ENCODE measurements around the gene MOB3B. TPM values are rescaled to one million over a fixed set of nuclear protein-coding genes. Genes with fewer than 3 reads are reported as not detected.

The MOB3B gene
- total RNA-seq, 2 donors from 2014 or later: 0.85 to 2.9 TPM

DNA sequence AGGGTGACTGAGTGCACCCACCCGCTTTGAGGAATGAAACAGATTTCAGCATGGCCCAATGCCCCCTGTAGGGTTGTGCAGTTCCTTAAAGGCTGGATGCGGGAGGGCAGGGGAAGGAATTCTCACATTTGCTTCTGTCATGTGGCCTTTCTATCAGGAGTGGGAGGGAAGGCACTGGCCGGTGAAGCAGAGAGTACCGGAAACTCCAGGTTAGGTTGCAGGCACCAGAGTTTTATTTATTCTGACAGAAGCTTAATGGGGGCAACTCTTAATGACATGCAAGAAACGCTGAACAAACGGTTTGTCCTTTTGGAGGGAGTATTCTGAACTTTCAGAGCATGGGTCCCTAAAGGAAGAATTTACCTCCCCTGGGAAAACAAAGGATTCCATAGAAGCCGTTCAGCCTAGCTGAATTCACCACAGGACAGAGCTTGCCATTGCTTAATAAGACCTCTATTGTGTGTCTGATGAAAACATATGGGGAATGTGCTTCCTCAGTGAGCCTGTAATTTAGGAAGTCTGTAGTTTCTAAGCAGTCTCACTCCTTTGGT lies 188.6 kb downstream of the MOB3B start:
- Histone ChIP-seq H3K4me3 (no peak overlapping the region), H3K36me3 (no peaks in the 10 kb centered on the region), H3K9me3 (no peaks in the 10 kb centered on the region), H3K27me3 (no peaks in the 10 kb centered on the region), H3K27ac (no peak overlapping the region), H3K4me1 (peaks cover 0 to 31% of the 10 kb centered on the region in 2 donors)
- TF ChIP-seq, protein P1, sequence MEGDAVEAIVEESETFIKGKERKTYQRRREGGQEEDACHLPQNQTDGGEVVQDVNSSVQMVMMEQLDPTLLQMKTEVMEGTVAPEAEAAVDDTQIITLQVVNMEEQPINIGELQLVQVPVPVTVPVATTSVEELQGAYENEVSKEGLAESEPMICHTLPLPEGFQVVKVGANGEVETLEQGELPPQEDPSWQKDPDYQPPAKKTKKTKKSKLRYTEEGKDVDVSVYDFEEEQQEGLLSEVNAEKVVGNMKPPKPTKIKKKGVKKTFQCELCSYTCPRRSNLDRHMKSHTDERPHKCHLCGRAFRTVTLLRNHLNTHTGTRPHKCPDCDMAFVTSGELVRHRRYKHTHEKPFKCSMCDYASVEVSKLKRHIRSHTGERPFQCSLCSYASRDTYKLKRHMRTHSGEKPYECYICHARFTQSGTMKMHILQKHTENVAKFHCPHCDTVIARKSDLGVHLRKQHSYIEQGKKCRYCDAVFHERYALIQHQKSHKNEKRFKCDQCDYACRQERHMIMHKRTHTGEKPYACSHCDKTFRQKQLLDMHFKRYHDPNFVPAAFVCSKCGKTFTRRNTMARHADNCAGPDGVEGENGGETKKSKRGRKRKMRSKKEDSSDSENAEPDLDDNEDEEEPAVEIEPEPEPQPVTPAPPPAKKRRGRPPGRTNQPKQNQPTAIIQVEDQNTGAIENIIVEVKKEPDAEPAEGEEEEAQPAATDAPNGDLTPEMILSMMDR (IDR thresholded peaks at IDR 0.05): no peak
- no peak for DNase-seq (ENCODE audit: low spot score)

DNA sequence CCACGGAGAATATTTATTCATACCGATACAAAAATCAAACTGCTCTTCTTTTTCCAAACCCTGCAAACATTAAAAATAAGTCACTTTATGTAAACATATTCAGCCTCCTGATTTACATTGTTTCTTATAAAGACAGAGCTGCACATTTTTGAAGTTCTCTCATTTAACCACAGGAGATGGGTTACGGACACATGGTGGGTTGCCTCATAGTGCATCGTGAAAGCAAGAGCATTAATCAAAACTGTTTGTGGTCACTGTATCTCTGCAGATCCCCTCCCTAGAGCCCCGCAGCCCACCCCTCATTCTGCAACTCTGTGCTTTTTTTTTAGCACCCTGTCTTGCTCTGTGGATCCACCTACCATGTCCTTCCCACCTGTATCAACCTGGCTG lies 189.3 kb downstream of the MOB3B start:
- Histone ChIP-seq H3K9me3 (no peaks in the 10 kb centered on the region), H3K4me3 (no peak overlapping the region), H3K27ac (no peak overlapping the region), H3K36me3 (no peaks in the 10 kb centered on the region), H3K27me3 (no peaks in the 10 kb centered on the region), H3K4me1 (peaks cover 0 to 31% of the 10 kb centered on the region in 2 donors)
- no peak for DNase-seq (ENCODE audit: low spot score)
- TF ChIP-seq, protein P1 (IDR thresholded peaks at IDR 0.05): no peak

DNA sequence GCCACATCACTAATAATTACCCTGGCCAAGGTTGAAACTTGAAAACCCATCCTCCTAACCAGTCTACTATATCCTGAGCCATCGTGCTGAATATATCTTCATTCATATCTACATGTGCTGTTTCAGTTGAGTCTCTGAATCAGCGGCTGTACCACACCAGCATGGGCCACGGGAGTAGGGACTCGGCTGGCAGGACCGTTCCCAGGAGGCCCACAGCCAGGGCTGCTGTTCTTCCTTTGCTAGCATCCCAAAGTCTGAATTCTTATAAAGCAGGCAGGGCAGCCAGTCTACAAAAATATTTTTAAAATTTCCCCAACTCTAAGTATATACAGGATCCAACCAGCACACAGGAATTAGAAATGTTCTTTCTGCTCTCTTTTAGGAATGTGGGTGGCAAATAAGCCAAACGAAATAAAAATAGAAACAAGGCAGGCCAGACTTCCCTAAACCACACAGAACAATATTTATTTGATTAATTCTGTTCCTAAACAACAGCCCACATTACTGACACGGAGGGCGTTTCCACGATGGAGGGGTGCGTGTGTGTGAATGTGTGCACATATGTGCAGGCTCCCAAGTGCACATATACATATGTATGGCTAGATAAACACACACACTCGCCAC lies 189.8 kb downstream of the MOB3B start:
- Histone ChIP-seq H3K4me1 (peaks cover 0 to 31% of the 10 kb centered on the region in 2 donors), H3K36me3 (no peaks in the 10 kb centered on the region), H3K27me3 (no peaks in the 10 kb centered on the region), H3K9me3 (no peaks in the 10 kb centered on the region), H3K27ac (no peak overlapping the region), H3K4me3 (no peak overlapping the region)
- no peak for DNase-seq (ENCODE audit: low spot score)
- TF ChIP-seq, protein P1 (IDR thresholded peaks at IDR 0.05): no peak

DNA sequence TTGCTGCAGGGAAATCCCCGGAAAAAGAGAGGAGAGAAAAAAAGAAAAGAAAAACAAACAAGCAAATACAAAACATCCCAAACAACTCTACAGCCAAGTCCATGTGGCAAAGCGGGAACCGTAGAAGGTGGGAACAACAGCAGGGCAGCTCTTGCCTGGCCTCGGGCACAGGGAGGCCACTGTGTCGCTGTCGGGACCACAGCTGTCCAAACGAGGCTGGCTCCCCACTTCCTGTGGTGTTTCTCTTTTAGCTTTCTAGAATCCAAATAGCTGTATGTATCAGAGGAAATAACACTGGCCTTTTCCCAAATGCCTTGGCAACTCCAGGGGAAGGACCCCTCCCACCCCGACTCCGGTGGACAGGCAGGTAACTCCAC lies 191.1 kb downstream of the MOB3B start:
- H3K4me3 ChIP-seq: no peak overlapping the region
- no peaks in the 10 kb centered on the region for H3K9me3 ChIP-seq
- DNase-seq (ENCODE audit: low spot score): no peak
- no peaks in the 10 kb centered on the region for H3K36me3 ChIP-seq
- H3K4me1 ChIP-seq: peaks cover 0 to 32% of the 10 kb centered on the region in 2 donors
- no peak overlapping the region for H3K27ac ChIP-seq
- TF ChIP-seq, protein P1 (IDR thresholded peaks at IDR 0.05): no peak
- H3K27me3 ChIP-seq: no peaks in the 10 kb centered on the region

DNA sequence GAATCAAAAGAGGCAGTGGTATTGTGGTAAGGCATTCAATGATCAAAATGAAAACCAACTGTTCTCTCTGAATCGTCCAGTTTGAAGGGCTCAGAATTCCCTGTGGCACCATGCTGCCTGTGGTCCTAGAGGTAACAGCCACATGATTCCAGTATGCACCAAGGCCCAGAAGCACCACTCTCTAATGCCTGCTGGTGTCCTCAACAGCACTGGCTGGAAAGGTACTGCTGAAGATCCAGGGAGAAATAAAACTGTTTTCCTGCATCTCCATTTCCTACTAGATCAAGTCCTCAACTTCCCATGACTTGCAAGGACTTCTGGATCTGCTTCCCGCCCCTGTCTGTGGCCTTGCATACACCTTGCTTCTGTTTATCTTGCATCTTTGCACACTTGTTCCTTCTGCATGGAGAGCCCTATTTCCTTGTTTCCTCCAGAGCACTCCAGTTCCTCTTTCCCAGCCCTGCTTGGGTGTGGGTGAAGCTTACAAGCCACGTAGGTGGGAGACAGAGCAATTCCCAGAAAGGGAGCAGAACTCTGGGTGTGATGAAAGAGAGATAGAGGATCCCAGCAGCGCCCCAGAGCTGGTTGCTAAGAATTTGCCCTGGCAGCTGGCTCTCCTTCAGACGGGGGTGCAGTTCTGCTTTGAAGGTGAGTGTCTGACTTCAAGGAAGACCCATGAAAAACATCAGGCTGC lies 191.6 kb downstream of the MOB3B start:
- TF ChIP-seq, protein P1 (IDR thresholded peaks at IDR 0.05): no peak
- DNase-seq (ENCODE audit: low spot score): no peak
- no peaks in the 10 kb centered on the region for H3K9me3 ChIP-seq
- peaks cover 0 to 35% of the 10 kb centered on the region in 2 donors for H3K4me1 ChIP-seq
- no peak overlapping the region for H3K4me3 ChIP-seq
- no peaks in the 10 kb centered on the region for H3K36me3 ChIP-seq
- no peaks in the 10 kb centered on the region for H3K27me3 ChIP-seq
- H3K27ac ChIP-seq: no peak overlapping the region

All from right atrium auricular region (tissue), 2 donors.